Right lobe of liver (tissue), 6 donors: ENCODE data around the gene LMLN. TPM values are rescaled to one million over a fixed set of nuclear protein-coding genes. Genes with fewer than 3 reads are reported as not detected.
A peak's percentile ranks its signal among the peaks of the same experiment; 100 is the strongest.

ENCODE experiments used
- ATAC-seq, 4 donors: fragments of 200-7000 bp; cut with Tn5 transposase; one replicate each; pipeline ENCODE4 v1.9.1; 2020; ENCODE audit warnings: mild to moderate bottlenecking in 4 of 4, moderate library complexity in 4 of 4
- DNase-seq, 3 donors: peaks; one replicate each; pipeline ENCODE4 v3.0.0-alpha.2; 2020
- H3K27ac ChIP-seq, 3 donors: fragments of 200-600 bp; one replicate each; pipeline ENCODE4 v1.8.0; 2022
- H3K27me3 ChIP-seq, 2 donors: fragments of 200-600 bp; one replicate each; pipeline ENCODE4 v1.8.0; 2022
- H3K36me3 ChIP-seq, 4 donors: fragments of 200-600 bp; sonication (generic) in 1 of 4; one replicate each; pipeline versions ENCODE4 v1.5.1 to v1.8.0; 2017 to 2022; ENCODE audit warnings: control low read depth in 1 of 4
- H3K4me1 ChIP-seq, 4 donors: fragments of 200-600 bp; sonication (generic) in 1 of 4; one replicate each; pipeline versions ENCODE4 v1.5.1 to v1.8.0; 2017 to 2022; ENCODE audit warnings: control low read depth in 1 of 4
- H3K4me3 ChIP-seq, 3 donors: fragments of 200-600 bp; one replicate each; pipeline ENCODE4 v1.8.0; 2022
- H3K9me3 ChIP-seq, 4 donors: fragments of 200-600 bp; sonication (generic) in 1 of 4; one replicate each; pipeline versions ENCODE4 v1.5.1 to v1.8.0; 2017 to 2022; ENCODE audit warnings: control low read depth in 1 of 4
- CTCF ChIP-seq, 4 donors: fragments of 200-600 bp in 3 of 4; fragments of 450-650 bp in 1 of 4; IDR thresholded peaks; one replicate each; pipeline versions ENCODE4 v1.5.1 to v1.8.0; 2016 to 2022; ENCODE audit warnings: antibody characterized with exemption in 4 of 4, mild to moderate bottlenecking in 2 of 4
- POLR2A ChIP-seq: fragments of 450-650 bp; IDR thresholded peaks from one replicate; pipeline ENCODE4 v1.6.1; 2017; ENCODE audit warnings: antibody characterized with exemption, mild to moderate bottlenecking
- WGBS: methylation state at CpG from one replicate; pipeline ENCODE4 v1.1.6; 2018; ENCODE audit warnings: low coverage, low lambda C conversion rate; ENCODE audit not compliant: insufficient coverage; ENCODE audit errors: missing lambda C conversion rate; 5-methylcytosine and 5-hydroxymethylcytosine counted together
- intact Hi-C, 2 donors: fragments of 100-400 bp; cut with DNase I; formaldehyde crosslinking; loops; one replicate each; pipeline versions ENCODE4 v1.11.2 to v1.14.1; 2022
- total RNA-seq, 6 experiments: library from RNA; depleted of rRNA in 2 of 6; stranded (reverse); fragments of >200 nt in 2 of 6; fragmentation: NEBNext Ultra II Directional in 3 of 6; extraction: Animal tissue kit (Norgen Biotek cat#: 25700) in 3 of 6; gene quantifications; one replicate each; pipeline versions ENCODE4 v1.1.0 to v1.2.4, GENCODE V29; 2016 to 2023
- donor health status: DM: no; HTN: yes; CAD: no.
- donor health status: DM: no; HTN: no; CAD: no.
- donor health status: DM: no; HTN: no; CAD: no.
- donor health status: DM: no; HTN: yes; CAD: no.
- donor health status: DM: no; HTN: yes; CAD: no.

The LMLN gene
- total RNA-seq, 6 experiments from 2014 or later: 1.5 to 3.2 (median 2.4) TPM

DNA sequence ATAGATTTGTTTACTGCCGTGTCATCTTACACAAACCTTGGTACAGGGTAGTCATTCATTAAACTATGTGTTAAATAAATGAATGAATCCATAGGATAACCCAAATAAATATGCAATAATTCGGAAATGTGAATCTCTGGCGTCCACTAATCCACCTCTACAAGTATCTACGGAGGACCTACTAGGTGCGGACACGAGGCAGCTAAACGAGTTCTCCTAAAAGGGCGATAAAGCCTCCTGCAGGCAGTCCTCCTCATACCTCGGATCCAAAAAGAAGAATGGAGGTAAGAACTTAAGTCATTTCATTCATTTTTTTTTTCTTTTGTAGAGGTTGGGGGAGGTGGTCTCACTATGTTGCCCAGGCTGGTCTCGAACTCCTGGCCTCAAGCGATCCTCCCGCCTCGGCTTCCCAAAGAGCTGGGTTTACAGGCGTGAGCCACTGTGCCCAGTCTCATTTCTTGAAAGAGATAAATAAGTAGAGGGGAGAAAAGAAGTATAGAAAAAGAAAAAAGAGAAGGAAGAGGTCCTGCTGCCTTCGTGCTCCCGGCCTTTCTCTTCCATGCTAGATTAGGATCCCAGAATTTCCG lies 10.7 kb upstream of the LMLN start:
- Histone ChIP-seq H3K27me3 (no peaks in the 10 kb centered on the region), H3K4me3 (peak overlapping the region; percentile 49 to 81 (median 75)), H3K9me3 (no peaks in the 10 kb centered on the region), H3K36me3 (peaks cover 3 to 32% (median 18%) of the 10 kb centered on the region in 4 donors), H3K4me1 (peaks cover 0 to 12% (median 4%) of the 10 kb centered on the region in 4 donors), H3K27ac (peak overlapping the region; percentile 95 to 97 (median 96))
- no peak for ATAC-seq
- no peak for TF ChIP-seq CTCF (IDR thresholded peaks at IDR 0.05)
- no peak for TF ChIP-seq POLR2A
- no peak for DNase-seq
- intact Hi-C loops: no loop called here
- 15% methylated on average over 16 of the region's 17 CpGs for WGBS

DNA sequence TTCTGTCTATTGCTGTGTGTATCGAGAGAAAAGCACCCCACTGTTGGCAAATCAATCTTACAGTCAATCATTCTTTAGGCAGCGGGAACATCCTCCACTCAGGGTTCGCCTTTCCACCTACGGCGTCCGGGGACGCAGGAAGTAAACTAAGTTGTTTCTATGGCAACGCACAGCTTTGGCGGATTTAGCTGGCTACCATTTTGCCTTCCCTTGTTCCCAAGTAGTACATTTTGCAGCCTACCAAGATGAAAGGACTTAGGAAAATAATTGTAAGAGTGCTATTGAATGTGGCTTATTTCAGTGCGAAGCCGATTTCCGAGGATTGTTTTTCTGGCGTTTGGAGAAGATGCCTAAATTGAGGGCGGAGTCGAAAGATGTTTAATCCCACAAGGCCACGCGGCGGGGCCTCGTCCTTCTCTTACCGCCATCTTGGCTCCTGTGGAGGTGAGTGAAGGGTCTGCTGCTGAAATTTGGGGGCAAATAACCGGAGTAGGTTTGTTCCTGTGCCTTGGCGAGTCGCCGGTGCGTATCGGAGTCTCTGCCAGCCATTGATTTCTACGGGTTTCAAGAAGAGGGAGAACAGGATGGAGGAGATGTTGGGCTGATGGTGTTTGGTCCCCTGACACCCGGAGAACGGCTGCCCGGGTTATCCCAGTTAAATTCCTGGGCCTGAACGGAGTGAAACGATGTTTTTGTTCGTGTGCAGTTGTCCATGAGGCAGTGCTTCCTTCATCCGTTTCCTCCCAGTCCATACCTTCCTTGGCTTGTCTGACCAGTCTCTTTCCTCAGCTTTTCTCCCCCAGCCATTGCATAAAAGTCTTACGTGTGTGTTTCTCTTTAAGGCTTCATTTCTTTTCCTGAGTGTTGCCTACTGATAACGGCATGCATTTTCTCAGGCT lies 10.0 kb upstream of the LMLN start, which contains the start of gene RPL35A:
TSS of gene RPL35A (plus strand) at position 413 of the 899 bp plus-strand sequence. CDS start 778 bp downstream, outside the sequence.
- intact Hi-C loops: no loop called here
- Histone ChIP-seq H3K27ac (peak within 1 kb of the TSS; percentile 95 to 97 (median 96)), H3K9me3 (no peaks in the 10 kb centered on the region), H3K27me3 (no peaks in the 10 kb centered on the region), H3K36me3 (peaks cover 3 to 40% (median 22%) of the 10 kb centered on the region in 4 donors), H3K4me3 (peak within 1 kb of the TSS; percentile 49 to 81 (median 75)), H3K4me1 (peaks cover 0 to 12% (median 4%) of the 10 kb centered on the region in 4 donors)
- DNase-seq: peak; percentile 84 to 86 (median 85)
- ATAC-seq: peak; percentile 93 to 96 (median 94)
- TF ChIP-seq POLR2A: peak; percentile 60
- TF ChIP-seq CTCF (IDR thresholded peaks at IDR 0.05): no peak
- under 1% methylated on average over 31 of the region's 36 CpGs for WGBS

- TF ChIP-seq CTCF (IDR thresholded peaks at IDR 0.05) (no peak), POLR2A (no peak)
- peaks cover 0 to 12% (median 4%) of the 10 kb centered on the region in 4 donors for H3K4me1 ChIP-seq
- H3K27ac ChIP-seq: peak overlapping the region; percentile 95 to 97 (median 96)
- H3K27me3 ChIP-seq: no peaks in the 10 kb centered on the region
- peak overlapping the region; percentile 49 to 81 (median 75) for H3K4me3 ChIP-seq
- DNase-seq (no peak), ATAC-seq (no peak)
- under 1% methylated on average over 11 of the region's 11 CpGs for WGBS
- intact Hi-C loops: no loop called here
- peaks cover 4 to 46% (median 26%) of the 10 kb centered on the region in 4 donors for H3K36me3 ChIP-seq
- H3K9me3 ChIP-seq: no peaks in the 10 kb centered on the region
Observed at GRCh38 chr3:197950677-197951061, 9.3 kb upstream of the LMLN start.

DNA sequence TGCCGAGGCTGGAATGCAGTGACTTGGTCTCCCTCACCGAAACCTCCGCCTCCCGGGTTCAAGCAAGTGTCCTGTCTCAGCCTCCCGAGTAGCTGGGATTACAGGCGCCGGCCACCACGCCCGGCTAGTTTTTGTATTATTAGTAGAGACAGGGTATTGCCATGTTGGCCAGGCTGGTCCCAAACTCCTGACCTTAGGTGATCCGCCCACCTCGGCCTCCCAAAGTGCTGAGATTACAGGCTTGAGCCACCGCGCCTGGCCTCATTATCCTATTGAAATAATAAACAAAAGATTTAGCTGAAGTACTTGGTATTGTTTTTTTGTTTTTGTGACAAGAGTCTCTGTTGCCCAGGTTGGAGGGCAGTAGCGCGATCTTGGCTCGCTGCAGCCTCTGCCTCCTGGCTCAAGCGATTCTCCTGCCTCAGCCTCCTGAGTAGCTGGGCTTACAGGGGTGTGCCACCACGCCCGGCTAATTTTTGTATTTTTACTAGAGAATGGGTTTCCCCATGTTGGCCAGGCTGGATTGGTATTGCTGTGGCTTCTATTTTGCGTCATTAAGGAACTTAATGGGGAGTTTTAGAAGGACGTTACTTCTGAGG lies 8.5 kb upstream of the LMLN start:
- no peak for TF ChIP-seq POLR2A
- TF ChIP-seq CTCF (IDR thresholded peaks at IDR 0.05): no peak
- ATAC-seq (no peak), DNase-seq (no peak)
- intact Hi-C loops: no loop called here
- 84% methylated on average over 19 of the region's 21 CpGs for WGBS
- H3K9me3 ChIP-seq: no peaks in the 10 kb centered on the region
- no peaks in the 10 kb centered on the region for H3K27me3 ChIP-seq
- peaks cover 0 to 16% (median 4%) of the 10 kb centered on the region in 4 donors for H3K4me1 ChIP-seq
- H3K36me3 ChIP-seq: peaks cover 6 to 55% (median 29%) of the 10 kb centered on the region in 4 donors
- peak overlapping the region in 1 of 3 donors; percentile 96 for H3K27ac ChIP-seq
- peak overlapping the region; percentile 49 to 81 (median 75) for H3K4me3 ChIP-seq
